Prostate gland (tissue), 2 donors: ENCODE results near the gene CS.

Experiments
- POLR2A ChIP-seq: fragments of 450-650 bp; IDR thresholded peaks from one replicate; pipeline ENCODE4 v1.6.1; 2016; ENCODE audit warnings: antibody characterized with exemption, mild to moderate bottlenecking
- TF ChIP-seq, protein P1 (sequence below), 4 experiments: fragments of 200-600 bp in 2 of 4; fragments of 450-650 bp in 2 of 4; sonication (generic) in 2 of 4; IDR thresholded peaks; 1 replicate in 3 of 4; 2 replicates in 1 of 4; pipeline ENCODE4 v1.5.1; 2016 to 2019; ENCODE audit warnings: antibody characterized with exemption in 4 of 4, mild to moderate bottlenecking in 2 of 4, moderate library complexity in 2 of 4

DNA sequence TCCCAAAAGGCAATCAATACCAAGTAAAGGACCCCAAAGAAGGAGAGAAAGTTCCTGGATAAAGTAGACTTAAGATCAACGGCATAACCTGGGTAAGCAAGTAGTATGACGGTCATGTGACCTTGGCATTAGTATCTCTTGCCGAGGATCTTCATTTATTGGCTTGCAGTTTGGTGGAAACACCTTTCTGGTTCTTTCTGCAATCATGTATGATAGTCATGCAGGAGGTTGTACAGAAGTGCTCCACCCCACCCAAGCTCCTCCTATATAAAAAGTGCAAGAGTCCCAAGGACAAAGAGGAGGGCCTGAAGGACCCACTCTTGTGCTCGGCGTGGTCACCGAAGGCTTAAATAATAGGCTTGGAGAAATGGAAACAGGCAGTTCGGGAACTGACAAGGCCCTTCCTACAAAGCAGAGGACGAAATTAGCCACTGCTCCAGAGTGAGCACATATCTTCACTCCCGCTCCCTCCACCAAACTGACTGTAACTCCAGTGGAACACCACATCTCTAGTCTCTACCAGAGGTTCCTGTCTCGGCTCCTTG, 750 bp downstream of the CS start:
- TF ChIP-seq, protein P1, sequence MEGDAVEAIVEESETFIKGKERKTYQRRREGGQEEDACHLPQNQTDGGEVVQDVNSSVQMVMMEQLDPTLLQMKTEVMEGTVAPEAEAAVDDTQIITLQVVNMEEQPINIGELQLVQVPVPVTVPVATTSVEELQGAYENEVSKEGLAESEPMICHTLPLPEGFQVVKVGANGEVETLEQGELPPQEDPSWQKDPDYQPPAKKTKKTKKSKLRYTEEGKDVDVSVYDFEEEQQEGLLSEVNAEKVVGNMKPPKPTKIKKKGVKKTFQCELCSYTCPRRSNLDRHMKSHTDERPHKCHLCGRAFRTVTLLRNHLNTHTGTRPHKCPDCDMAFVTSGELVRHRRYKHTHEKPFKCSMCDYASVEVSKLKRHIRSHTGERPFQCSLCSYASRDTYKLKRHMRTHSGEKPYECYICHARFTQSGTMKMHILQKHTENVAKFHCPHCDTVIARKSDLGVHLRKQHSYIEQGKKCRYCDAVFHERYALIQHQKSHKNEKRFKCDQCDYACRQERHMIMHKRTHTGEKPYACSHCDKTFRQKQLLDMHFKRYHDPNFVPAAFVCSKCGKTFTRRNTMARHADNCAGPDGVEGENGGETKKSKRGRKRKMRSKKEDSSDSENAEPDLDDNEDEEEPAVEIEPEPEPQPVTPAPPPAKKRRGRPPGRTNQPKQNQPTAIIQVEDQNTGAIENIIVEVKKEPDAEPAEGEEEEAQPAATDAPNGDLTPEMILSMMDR (IDR thresholded peaks at IDR 0.05) = no peak
- no peak for TF ChIP-seq POLR2A
